Left kidney (tissue), 2 donors: ENCODE data around the gene PRR7. TPM values are rescaled to one million over a fixed set of nuclear protein-coding genes. Genes with fewer than 3 reads are reported as not detected.

Experiments used
- DNase-seq: peaks from one replicate; pipeline ENCODE4 v3.0.0-alpha.2; 2013
- polyA plus RNA-seq: library from polyadenylated mRNA; unstranded; fragments of 120-200 nt; gene quantifications from one replicate; pipeline ENCODE4 v1.2.1, GENCODE V29; 2013; ENCODE audit not compliant: insufficient read length

Gene PRR7
- polyA plus RNA-seq, 1 donor: 1.0 TPM

- DNase-seq: peak; percentile 96
Observed at GRCh38 chr5:177497292-177498012, 50.8 kb downstream of the PRR7 start, which contains the start of gene PDLIM7. Gene PDLIM7, minus strand, starts transcription at chr5:177497604. Its CDS starts 1,092 bp downstream, at chr5:177496512.

GRCh38 chr5:177498013-177498787 lies 51.6 kb downstream of the PRR7 start:
- no peak for DNase-seq

GRCh38 chr5:177499842-177500241 lies 53.2 kb downstream of the PRR7 start:
- DNase-seq: no peak

GRCh38 chr5:177500685-177501522 lies 54.3 kb downstream of the PRR7 start:
- peak; percentile 88 for DNase-seq

- no peak for DNase-seq
Observed at GRCh38 chr5:177501874-177502678, 55.5 kb downstream of the PRR7 start.

- DNase-seq: no peak
Observed at GRCh38 chr5:177502886-177503285, 56.3 kb downstream of the PRR7 start.

- no peak for DNase-seq
Observed at GRCh38 chr5:177503351-177504085, 56.9 kb downstream of the PRR7 start.

- DNase-seq: no peak
Observed at GRCh38 chr5:177504086-177505056, 57.8 kb downstream of the PRR7 start.

GRCh38 chr5:177505075-177505474 lies 58.5 kb downstream of the PRR7 start:
- no peak for DNase-seq

Other genes with a start within 250 kb of the PRR7 start
- gene RAB24, start 143.1 kb upstream of the PRR7 start, polyA plus RNA-seq: 23.7 TPM
- 85.3 TPM for gene PRELID1, start 143.0 kb upstream of the PRR7 start, polyA plus RNA-seq
- gene MXD3, start 134.9 kb upstream of the PRR7 start, polyA plus RNA-seq: 16.7 TPM
- gene LMAN2, start 95.1 kb upstream of the PRR7 start, polyA plus RNA-seq: 118 TPM
- 11.1 TPM for gene RGS14, start 88.9 kb upstream of the PRR7 start, polyA plus RNA-seq
- 200 TPM for gene SLC34A1, start 62.4 kb upstream of the PRR7 start, polyA plus RNA-seq
- gene PFN3, start 46.2 kb upstream of the PRR7 start, polyA plus RNA-seq: 2.0 TPM
- 14.6 TPM for gene F12, start 37.2 kb upstream of the PRR7 start, polyA plus RNA-seq
- gene GRK6, start 20.1 kb upstream of the PRR7 start, polyA plus RNA-seq: 24.2 TPM
- 175 TPM for gene DBN1, start 26.8 kb downstream of the PRR7 start, polyA plus RNA-seq
- 107 TPM for gene PDLIM7, start 50.8 kb downstream of the PRR7 start, polyA plus RNA-seq
- 5.3 TPM for gene DOK3, start 63.0 kb downstream of the PRR7 start, polyA plus RNA-seq
- 94.7 TPM for gene DDX41, start 70.1 kb downstream of the PRR7 start, polyA plus RNA-seq
- 93.8 TPM for gene FAM193B, start 107.7 kb downstream of the PRR7 start, polyA plus RNA-seq
- gene TMED9, start 145.4 kb downstream of the PRR7 start, polyA plus RNA-seq: 139 TPM
- 19.1 TPM for gene B4GALT7, start 153.3 kb downstream of the PRR7 start, polyA plus RNA-seq